ENCODE results near the gene AK5.

AK5 gene

DNA sequence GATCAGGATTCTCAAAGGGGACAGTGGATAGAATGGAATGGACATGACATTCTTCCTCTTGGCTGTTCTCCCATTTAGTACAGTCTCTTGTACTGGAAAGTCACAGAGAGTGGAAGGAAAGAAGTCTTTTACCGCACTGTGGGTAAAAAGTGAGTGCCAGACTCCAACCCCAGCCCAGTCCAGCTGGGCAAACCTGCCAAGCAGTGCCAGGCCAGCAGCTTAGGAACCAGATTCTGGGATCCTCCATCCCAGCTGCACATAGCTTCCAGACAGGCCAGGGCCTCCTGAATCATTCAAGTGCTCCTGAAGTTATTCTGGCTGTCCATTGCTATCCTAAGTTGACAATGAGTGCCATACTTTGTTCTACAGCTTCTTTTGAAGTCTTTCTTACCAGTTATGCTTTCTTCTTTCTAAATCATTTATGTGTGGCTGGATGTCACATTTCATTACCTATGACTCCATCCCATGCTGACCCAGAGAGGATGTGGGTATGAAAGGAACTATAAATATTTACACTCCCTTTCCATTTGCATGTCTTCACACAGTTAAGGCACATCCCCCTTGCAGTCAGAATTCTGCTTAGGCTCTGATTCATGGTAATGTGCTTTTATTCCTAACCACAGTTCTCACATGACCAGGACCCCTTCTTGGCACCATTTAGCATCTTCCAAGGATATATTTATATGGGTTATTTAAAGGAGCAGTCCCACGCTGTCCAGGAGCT, 88.9 kb downstream of the AK5 start:
- no peak overlapping the region for H3K27ac ChIP-seq

GRCh38 chr1:77371396-77371795, 89.6 kb downstream of the AK5 start:
- TF ChIP-seq, protein P1, sequence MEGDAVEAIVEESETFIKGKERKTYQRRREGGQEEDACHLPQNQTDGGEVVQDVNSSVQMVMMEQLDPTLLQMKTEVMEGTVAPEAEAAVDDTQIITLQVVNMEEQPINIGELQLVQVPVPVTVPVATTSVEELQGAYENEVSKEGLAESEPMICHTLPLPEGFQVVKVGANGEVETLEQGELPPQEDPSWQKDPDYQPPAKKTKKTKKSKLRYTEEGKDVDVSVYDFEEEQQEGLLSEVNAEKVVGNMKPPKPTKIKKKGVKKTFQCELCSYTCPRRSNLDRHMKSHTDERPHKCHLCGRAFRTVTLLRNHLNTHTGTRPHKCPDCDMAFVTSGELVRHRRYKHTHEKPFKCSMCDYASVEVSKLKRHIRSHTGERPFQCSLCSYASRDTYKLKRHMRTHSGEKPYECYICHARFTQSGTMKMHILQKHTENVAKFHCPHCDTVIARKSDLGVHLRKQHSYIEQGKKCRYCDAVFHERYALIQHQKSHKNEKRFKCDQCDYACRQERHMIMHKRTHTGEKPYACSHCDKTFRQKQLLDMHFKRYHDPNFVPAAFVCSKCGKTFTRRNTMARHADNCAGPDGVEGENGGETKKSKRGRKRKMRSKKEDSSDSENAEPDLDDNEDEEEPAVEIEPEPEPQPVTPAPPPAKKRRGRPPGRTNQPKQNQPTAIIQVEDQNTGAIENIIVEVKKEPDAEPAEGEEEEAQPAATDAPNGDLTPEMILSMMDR (conservative IDR thresholded peaks at IDR 0.05): no peak
- no peak overlapping the region for H3K27ac ChIP-seq

More for the DNA sequence above, 88.9 kb downstream of the AK5 start:
- TF ChIP-seq, protein P1 (conservative IDR thresholded peaks at IDR 0.05): no peak

GRCh38 chr1:77373702-77374101, 91.9 kb downstream of the AK5 start:
- no peak overlapping the region for H3K27ac ChIP-seq
- TF ChIP-seq, protein P1 (conservative IDR thresholded peaks at IDR 0.05): no peak

DNA sequence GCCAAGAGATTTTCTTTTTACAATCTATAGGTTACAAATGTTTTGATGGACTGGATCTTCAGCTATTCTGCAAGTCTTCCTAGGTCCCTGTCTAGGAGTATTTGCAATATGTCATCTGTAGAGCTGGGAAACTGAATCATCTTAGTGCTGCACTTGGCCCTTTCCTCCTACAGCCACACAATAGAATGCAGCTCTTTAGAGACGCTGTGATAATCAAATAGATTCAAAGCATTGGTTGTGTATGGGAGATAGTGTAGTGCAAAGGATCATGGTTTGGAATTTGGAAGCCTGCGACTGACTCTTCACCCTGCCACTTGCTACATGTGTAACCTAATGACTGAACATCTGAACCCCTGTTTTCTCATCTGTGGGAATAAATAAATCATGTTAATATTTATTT, 93.7 kb downstream of the AK5 start:
- TF ChIP-seq, protein P1 (conservative IDR thresholded peaks at IDR 0.05): no peak
- H3K27ac ChIP-seq: no peak overlapping the region

DNA sequence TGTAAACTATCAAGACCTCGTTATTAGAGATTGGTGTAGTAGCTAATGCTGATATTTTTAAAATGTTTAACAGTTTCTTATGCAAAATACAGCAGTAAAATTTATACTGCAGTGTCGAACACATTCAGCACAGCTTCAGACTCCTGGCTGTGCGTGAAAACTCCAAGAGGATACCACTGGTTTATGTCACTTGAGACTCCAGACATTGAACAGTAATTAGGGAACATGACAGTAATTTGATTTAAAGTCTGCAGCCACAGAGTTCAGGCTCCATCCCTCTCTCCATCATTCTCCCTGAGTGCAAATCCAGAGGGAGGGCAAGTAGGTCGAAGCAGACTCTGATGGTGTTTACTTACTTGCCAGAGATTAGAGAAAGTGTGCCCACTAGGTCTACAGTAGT, 94.2 kb downstream of the AK5 start:
- TF ChIP-seq, protein P1 (conservative IDR thresholded peaks at IDR 0.05): no peak
- no peak overlapping the region for H3K27ac ChIP-seq

DNA sequence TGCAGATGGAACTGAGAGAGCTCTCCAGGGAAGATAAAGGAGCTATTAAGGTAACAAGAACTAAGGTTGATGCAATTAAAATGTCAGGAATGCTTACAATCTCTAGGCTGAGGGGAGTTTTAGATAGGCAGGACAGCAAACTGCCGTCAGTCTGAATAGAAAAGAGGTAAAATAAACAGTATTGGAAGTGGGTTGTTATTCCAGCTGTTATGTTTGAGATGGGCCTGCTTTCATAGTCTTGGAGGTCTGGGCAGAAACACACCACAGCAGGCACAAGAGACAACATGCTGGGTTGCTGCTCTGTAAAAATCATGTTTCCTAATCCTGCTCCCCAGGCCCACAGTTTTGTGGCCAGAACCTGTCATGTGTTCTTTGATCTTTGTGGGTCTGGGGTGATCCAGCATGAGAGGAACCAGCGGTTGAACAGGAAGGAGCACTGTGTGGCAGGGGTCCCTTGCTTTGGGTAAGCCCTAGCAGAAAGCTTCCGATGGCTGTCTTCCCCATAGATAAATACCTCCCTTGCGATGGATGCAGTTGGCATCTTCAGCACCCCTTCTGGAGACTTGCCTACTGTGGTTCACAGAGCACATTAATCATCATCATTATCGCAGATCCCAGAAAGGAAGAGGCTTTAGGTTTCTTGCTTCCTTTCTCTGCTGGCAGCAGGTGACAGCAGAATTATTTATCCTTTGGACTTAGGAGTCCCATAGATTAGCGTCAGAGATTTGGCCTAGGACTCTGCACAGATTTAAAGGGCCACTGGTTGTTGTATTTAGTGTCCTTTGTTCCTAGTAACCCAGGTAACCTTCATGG, 97.1 kb downstream of the AK5 start:
- TF ChIP-seq, protein P1 (conservative IDR thresholded peaks at IDR 0.05): no peak
- no peak overlapping the region for H3K27ac ChIP-seq

GRCh38 chr1:77382366-77382765, 100.5 kb downstream of the AK5 start:
- H3K27ac ChIP-seq: no peak overlapping the region
- TF ChIP-seq, protein P1 (conservative IDR thresholded peaks at IDR 0.05): no peak

Measured in VCaP (cell line).